AG04449 (cell line): ENCODE data around the gene MGAM2.

ENCODE experiments used
- CTCF ChIA-PET: fragments of 350-600 bp; formaldehyde crosslinking; extraction: SDS; loops from one replicate; lab custom pipeline; 2021; ENCODE audit warnings: antibody characterized with exemption; lab: Yijun Ruan, JAX
- POLR2A ChIA-PET: fragments of 400-600, 350-600 bp; formaldehyde crosslinking; extraction: SDS; loops from one replicate; lab custom pipeline; 2020; ENCODE audit warnings: antibody characterized with exemption, inconsistent platforms; lab: Yijun Ruan, JAX
- DNase-seq: peaks from one replicate; pipeline ENCODE4 v3.0.0-alpha.2; 2010; ENCODE audit warnings: low read depth, low spot score
- H3K4me3 ChIP-seq: 2 replicates; pipeline ENCODE4 v1.5.1; 2011; ENCODE audit warnings: low read depth, mild to moderate bottlenecking, control low read depth, low read length
- CTCF ChIP-seq: IDR thresholded peaks from one replicate; pipeline ENCODE4 v1.5.1; 2011; ENCODE audit warnings: mild to moderate bottlenecking, moderate library complexity, low read length, control low read depth, inconsistent platforms; ENCODE audit not compliant: insufficient read depth; ENCODE audit errors: missing control alignments

Gene MGAM2

GRCh38 chr7:142111499-142111898, at the start of gene MGAM2:
Gene MGAM2, plus strand, starts transcription at chr7:142111718. Its CDS starts 5,156 bp downstream, at chr7:142116874.
- ChIA-PET CTCF (no interaction called here), POLR2A (no interaction called here)
- no peak within 1 kb of the TSS for H3K4me3 ChIP-seq
- TF ChIP-seq CTCF: no peak
- no peak for DNase-seq

GRCh38 chr7:142063551-142064442, 47.7 kb upstream of the MGAM2 start:
- ChIA-PET POLR2A (no interaction called here), CTCF (no interaction called here)
- no peak for DNase-seq
- no peak overlapping the region for H3K4me3 ChIP-seq
- TF ChIP-seq CTCF: no peak

DNA sequence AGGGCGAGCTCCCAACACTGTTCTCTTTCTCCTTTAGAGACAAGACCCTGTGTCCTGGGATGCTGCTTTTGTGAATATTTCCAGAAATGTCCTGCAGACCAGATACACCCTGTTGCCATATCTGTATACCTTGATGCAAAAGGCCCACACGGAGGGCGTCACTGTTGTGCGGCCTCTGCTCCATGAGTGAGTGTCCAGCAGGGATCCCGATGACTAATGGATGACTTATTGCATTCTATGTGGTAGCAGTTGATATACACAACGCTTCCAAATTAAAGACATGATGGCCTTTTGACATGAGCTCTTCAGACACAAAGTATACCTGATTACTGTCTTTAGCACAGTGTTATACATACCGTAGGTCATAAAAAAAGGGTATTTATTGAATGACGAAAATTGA, 45.0 kb upstream of the MGAM2 start:
- ChIA-PET POLR2A (no interaction called here), CTCF (no interaction called here)
- DNase-seq: no peak
- TF ChIP-seq CTCF: no peak
- no peak overlapping the region for H3K4me3 ChIP-seq

DNA sequence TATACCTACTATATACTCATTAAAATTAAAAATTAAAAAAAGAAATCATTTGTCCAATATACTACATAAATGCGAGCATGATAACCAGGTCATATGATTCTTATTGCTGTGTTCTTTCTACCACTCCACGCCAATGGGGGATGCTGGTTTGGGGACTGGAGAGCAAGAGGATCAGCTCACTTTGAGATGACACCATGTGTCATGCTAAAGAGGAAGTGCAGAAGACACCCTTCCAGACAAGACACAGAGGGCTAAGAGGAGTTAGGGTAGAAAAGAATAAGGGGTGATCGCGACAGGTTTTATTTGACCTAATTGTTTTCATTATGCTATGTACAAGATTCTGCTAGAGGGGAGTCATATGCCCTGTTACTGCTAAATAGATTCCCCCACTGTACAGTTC, 33.8 kb upstream of the MGAM2 start:
- CTCF ChIA-PET: no interaction called here
- no peak for TF ChIP-seq CTCF
- no peak for DNase-seq
- POLR2A ChIA-PET: no interaction called here
- no peak overlapping the region for H3K4me3 ChIP-seq

- POLR2A ChIA-PET: no interaction called here
- CTCF ChIA-PET: no interaction called here
- TF ChIP-seq CTCF: no peak
- H3K4me3 ChIP-seq: no peak overlapping the region
- no peak for DNase-seq
Observed at GRCh38 chr7:142083605-142084004, 27.9 kb upstream of the MGAM2 start.

DNA sequence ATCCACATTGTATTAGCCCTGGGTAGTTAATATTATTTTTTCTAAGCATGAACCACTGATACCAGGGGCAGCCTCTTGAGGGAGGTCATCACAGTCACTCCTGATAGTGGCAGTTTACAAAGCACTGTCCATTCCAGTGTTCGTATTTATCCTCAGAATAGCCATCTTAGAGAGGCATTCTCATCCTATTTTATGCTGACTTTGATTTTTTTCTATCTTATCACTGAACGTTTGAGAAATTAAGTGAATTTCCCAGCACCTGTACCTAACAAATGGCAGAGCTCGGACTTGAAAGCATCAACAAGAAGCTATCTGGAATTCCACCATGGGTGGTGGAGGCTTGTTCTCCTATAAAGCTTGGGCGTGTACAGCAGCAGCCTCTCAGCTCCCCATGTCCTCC, 26.1 kb upstream of the MGAM2 start:
- ChIA-PET CTCF (no interaction called here), POLR2A (no interaction called here)
- no peak for TF ChIP-seq CTCF
- no peak for DNase-seq
- no peak overlapping the region for H3K4me3 ChIP-seq
